ENCODE results near the gene CHD6.

DNA sequence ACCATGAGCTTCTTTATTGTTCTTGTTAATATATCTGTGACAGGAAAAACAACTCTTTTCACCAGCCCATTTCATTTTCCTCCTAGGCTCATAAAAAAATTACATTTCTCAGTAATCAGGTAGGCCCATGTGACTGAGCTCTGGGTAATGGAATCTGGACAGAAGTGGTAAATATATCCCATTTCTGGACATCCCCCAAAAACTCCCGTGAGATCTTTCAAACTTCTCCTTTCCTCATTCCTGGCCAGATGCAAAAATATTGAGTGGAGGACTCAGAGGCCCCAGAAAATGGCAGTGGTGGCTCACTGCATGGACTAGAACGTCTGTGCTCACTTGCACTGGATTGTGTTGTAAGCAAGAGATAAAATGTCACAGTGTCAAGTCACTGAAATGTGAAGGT lies 3.8 kb upstream of the CHD6 start:
- TF ChIP-seq, protein P1, sequence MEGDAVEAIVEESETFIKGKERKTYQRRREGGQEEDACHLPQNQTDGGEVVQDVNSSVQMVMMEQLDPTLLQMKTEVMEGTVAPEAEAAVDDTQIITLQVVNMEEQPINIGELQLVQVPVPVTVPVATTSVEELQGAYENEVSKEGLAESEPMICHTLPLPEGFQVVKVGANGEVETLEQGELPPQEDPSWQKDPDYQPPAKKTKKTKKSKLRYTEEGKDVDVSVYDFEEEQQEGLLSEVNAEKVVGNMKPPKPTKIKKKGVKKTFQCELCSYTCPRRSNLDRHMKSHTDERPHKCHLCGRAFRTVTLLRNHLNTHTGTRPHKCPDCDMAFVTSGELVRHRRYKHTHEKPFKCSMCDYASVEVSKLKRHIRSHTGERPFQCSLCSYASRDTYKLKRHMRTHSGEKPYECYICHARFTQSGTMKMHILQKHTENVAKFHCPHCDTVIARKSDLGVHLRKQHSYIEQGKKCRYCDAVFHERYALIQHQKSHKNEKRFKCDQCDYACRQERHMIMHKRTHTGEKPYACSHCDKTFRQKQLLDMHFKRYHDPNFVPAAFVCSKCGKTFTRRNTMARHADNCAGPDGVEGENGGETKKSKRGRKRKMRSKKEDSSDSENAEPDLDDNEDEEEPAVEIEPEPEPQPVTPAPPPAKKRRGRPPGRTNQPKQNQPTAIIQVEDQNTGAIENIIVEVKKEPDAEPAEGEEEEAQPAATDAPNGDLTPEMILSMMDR (IDR thresholded peaks at IDR 0.05; ENCODE audit: low read length), result no peak
- no peak for TF ChIP-seq EZH2 (IDR thresholded peaks at IDR 0.05; ENCODE audit: borderline replicate concordance, low read length)

Data from OCI-LY1 (cell line).